LoVo (cell line): ENCODE data around the gene POMT1.
"Not testable (repeated sequence)": the region's sequence is repeated elsewhere in the genome, so short reads cannot be mapped to it uniquely, and the experiment has no call there.

Experiments
- DNase-seq: peaks from one replicate; pipeline ENCODE4 v3.0.0-alpha.2; 2016; ENCODE audit warnings: low spot score

The POMT1 gene

GRCh38 chr9:131502781-131503625 lies at the start of gene POMT1:
Gene POMT1 (plus strand): TSS chr9:131502918. CDS start chr9:131504219, 1,301 bp downstream.
- DNase-seq, result peak; percentile 90

GRCh38 chr9:131454028-131454427 lies 48.7 kb upstream of the POMT1 start:
- DNase-seq, result no peak

- DNase-seq, result not testable (repeated sequence)
Observed at GRCh38 chr9:131455655-131456054, 47.1 kb upstream of the POMT1 start.

GRCh38 chr9:131457746-131458145 lies 45.0 kb upstream of the POMT1 start:
- DNase-seq, result no peak

GRCh38 chr9:131459056-131459455 lies 43.7 kb upstream of the POMT1 start:
- no peak for DNase-seq

GRCh38 chr9:131461166-131461565 lies 41.6 kb upstream of the POMT1 start:
- DNase-seq, result no peak

GRCh38 chr9:131464354-131465000 lies 38.2 kb upstream of the POMT1 start:
- no peak for DNase-seq

GRCh38 chr9:131465401-131465800 lies 37.3 kb upstream of the POMT1 start:
- DNase-seq, result no peak

- DNase-seq, result no peak
Observed at GRCh38 chr9:131467214-131467935, 35.3 kb upstream of the POMT1 start.

GRCh38 chr9:131468031-131468430 lies 34.7 kb upstream of the POMT1 start:
- DNase-seq, result no peak

- DNase-seq, result no peak
Observed at GRCh38 chr9:131469356-131469755, 33.4 kb upstream of the POMT1 start.

GRCh38 chr9:131469951-131470350 lies 32.8 kb upstream of the POMT1 start:
- no peak for DNase-seq

- no peak for DNase-seq
Observed at GRCh38 chr9:131470581-131470991, 32.1 kb upstream of the POMT1 start.

- DNase-seq, result not testable (repeated sequence)
Observed at GRCh38 chr9:131472085-131472484, 30.6 kb upstream of the POMT1 start.

- DNase-seq, result no peak
Observed at GRCh38 chr9:131473198-131473885, 29.4 kb upstream of the POMT1 start.

- DNase-seq, result no peak
Observed at GRCh38 chr9:131473891-131474290, 28.8 kb upstream of the POMT1 start.

GRCh38 chr9:131474711-131475110 lies 28.0 kb upstream of the POMT1 start:
- DNase-seq, result no peak

GRCh38 chr9:131475111-131475955 lies 27.4 kb upstream of the POMT1 start:
- no peak for DNase-seq

- DNase-seq, result no peak
Observed at GRCh38 chr9:131475956-131476776, 26.6 kb upstream of the POMT1 start.

- DNase-seq, result no peak
Observed at GRCh38 chr9:131476777-131477345, 25.9 kb upstream of the POMT1 start.
